ENCODE data around the gene NUCB1.
A peak's percentile ranks its signal among the peaks of the same experiment; 100 is the strongest.

NUCB1 gene

DNA sequence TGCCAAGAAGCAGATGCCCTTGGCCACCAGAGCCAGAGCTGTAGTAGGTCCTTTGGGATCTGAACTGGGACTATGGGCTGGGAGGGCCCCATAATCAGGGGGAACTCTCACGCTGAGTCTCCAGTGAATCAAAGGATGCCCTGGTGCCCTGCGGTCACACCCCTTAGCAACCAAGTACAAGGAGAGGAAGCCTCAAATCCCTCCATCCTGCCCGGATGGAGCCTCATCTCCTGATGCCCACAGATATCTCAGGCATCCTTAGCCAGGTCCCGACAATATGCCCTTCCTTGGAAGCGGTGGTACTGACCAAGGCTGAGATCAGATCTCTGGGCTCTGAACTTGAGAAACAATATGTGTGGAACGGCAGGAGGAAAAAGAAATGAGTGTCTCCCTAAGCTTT, 33.4 kb upstream of the NUCB1 start:
- Histone ChIP-seq H3K9ac (no peak overlapping the region), H3K4me3 (ENCODE audit: low read depth, low read length) (no peak overlapping the region), H3K27me3 (ENCODE audit: control insufficient read depth, insufficient read depth, low read length) (no peaks in the 10 kb centered on the region), H3K4me2 (ENCODE audit: low read length) (no peak overlapping the region), H2AFZ (no peak overlapping the region), H3K9me3 (ENCODE audit: control insufficient read depth, low read length) (no peaks in the 10 kb centered on the region), H3K36me3 (ENCODE audit: control insufficient read depth, insufficient read depth, low read length) (no peaks in the 10 kb centered on the region), H3K27ac (no peak overlapping the region), H3K4me1 (peaks cover 8% of the 10 kb centered on the region), H3K79me2 (no peaks in the 10 kb centered on the region)
- TF ChIP-seq CTCF (IDR thresholded peaks at IDR 0.05): no peak

DNA sequence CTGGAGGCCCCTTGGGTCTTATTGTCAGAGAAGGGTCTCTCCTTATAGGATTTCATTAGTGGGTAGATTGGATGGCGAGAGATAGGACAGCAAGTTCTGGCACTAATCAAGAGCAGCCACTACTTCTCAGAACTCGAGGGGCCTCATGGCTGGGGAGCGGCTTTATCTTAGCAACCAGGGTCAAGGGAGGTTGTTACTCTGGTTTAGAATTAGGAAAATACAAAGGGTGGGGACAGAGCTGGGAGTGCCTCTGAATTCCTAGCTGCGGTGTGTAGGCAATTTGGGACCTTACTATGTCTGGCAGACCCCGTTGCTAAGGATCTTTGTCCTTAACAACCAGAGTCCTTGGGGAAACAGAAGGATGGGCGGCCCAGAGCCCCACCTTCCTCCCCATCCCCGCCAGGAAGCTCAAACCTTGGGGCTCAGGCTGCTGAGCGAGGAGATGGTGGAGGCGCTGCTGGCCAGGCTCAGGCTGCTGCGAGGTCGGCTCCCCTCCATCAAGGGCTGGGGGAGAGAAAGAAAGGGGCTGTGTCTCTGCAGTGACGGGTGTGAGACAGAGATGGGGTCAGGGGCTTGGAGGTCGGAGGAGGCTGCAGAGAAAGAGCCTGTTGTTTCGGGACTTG, 32.9 kb upstream of the NUCB1 start:
- no peak overlapping the region for H3K27ac ChIP-seq
- H3K9me3 ChIP-seq (ENCODE audit: control insufficient read depth, low read length): no peaks in the 10 kb centered on the region
- no peak overlapping the region for H3K9ac ChIP-seq
- H3K27me3 ChIP-seq (ENCODE audit: control insufficient read depth, insufficient read depth, low read length): no peaks in the 10 kb centered on the region
- no peak overlapping the region for H3K4me3 ChIP-seq (ENCODE audit: low read depth, low read length)
- H3K79me2 ChIP-seq: no peaks in the 10 kb centered on the region
- no peak overlapping the region for H3K4me2 ChIP-seq (ENCODE audit: low read length)
- H3K4me1 ChIP-seq: peaks cover 8% of the 10 kb centered on the region
- no peaks in the 10 kb centered on the region for H3K36me3 ChIP-seq (ENCODE audit: control insufficient read depth, insufficient read depth, low read length)
- peak overlapping the region; percentile 99 for H2AFZ ChIP-seq
- no peak for TF ChIP-seq CTCF (IDR thresholded peaks at IDR 0.05)

DNA sequence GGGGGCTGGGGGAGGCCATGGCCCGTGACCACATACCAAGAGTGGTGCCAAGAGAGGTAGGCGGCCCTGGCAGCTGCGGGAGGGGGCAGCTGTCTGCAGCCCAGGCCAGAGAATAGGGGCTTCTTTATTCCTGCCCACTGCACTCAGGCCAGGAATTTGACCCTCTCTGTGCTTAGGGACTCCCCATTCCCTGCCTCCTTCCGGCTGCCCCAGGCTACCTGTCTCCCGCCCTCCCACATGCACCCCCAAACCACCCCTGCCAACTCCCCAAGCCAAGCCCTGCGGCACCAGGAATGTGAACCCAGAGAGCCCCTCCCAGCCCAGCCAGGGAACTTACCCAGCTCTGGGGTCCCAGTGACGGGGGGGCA, 32.4 kb upstream of the NUCB1 start:
- no peaks in the 10 kb centered on the region for H3K79me2 ChIP-seq
- H3K4me2 ChIP-seq (ENCODE audit: low read length): no peak overlapping the region
- H3K4me1 ChIP-seq: peaks cover 8% of the 10 kb centered on the region
- no peak for TF ChIP-seq CTCF (IDR thresholded peaks at IDR 0.05)
- H3K9me3 ChIP-seq (ENCODE audit: control insufficient read depth, low read length): no peaks in the 10 kb centered on the region
- H3K27me3 ChIP-seq (ENCODE audit: control insufficient read depth, insufficient read depth, low read length): no peaks in the 10 kb centered on the region
- H3K27ac ChIP-seq: peak overlapping the region; percentile 81
- H3K9ac ChIP-seq: no peak overlapping the region
- peak overlapping the region; percentile 99 for H2AFZ ChIP-seq
- no peaks in the 10 kb centered on the region for H3K36me3 ChIP-seq (ENCODE audit: control insufficient read depth, insufficient read depth, low read length)
- H3K4me3 ChIP-seq (ENCODE audit: low read depth, low read length): no peak overlapping the region

- H3K4me1 ChIP-seq: peaks cover 11% of the 10 kb centered on the region
- H3K79me2 ChIP-seq: peaks cover 2% of the 10 kb centered on the region
- TF ChIP-seq CTCF (IDR thresholded peaks at IDR 0.05): no peak
- no peaks in the 10 kb centered on the region for H3K27me3 ChIP-seq (ENCODE audit: control insufficient read depth, insufficient read depth, low read length)
- H3K27ac ChIP-seq: peak within 1 kb of the TSS; percentile 81
- H3K9ac ChIP-seq: peak within 1 kb of the TSS; percentile 13
- H3K4me3 ChIP-seq (ENCODE audit: low read depth, low read length): no peak within 1 kb of the TSS
- no peaks in the 10 kb centered on the region for H3K36me3 ChIP-seq (ENCODE audit: control insufficient read depth, insufficient read depth, low read length)
- H3K4me2 ChIP-seq (ENCODE audit: low read length): peak within 1 kb of the TSS; percentile 42
- H3K9me3 ChIP-seq (ENCODE audit: control insufficient read depth, low read length): no peaks in the 10 kb centered on the region
- peak within 1 kb of the TSS; percentile 99 for H2AFZ ChIP-seq
Observed at GRCh38 chr19:48868114-48868886, 31.8 kb upstream of the NUCB1 start, which contains the start of gene PLEKHA4. PLEKHA4 (minus strand) TSS chr19:48868617; CDS start chr19:48867620, 997 bp downstream.
